HEK293T (cell line): Measurements from ENCODE around the gene TRPC4.

ENCODE experiments used
- ELF4 ChIP-seq: fragments of 450-650 bp; IDR thresholded peaks from 2 replicates; pipeline ENCODE4 v1.6.1; 2017; ENCODE audit warnings: antibody characterized with exemption
- FOXM1 ChIP-seq: fragments of 450-650 bp; IDR thresholded peaks from 2 replicates; pipeline ENCODE4 v1.6.1; 2017; ENCODE audit warnings: mild to moderate bottlenecking, borderline replicate concordance
- SP1 ChIP-seq: fragments of 450-650 bp; IDR thresholded peaks from 2 replicates; pipeline ENCODE4 v1.6.1; 2017
- SUZ12 ChIP-seq: fragments of 450-650 bp; IDR thresholded peaks from 2 replicates; pipeline ENCODE4 v1.6.1; 2016; ENCODE audit warnings: mild to moderate bottlenecking
- TARDBP ChIP-seq: fragments of 450-650 bp; IDR thresholded peaks from 2 replicates; pipeline ENCODE4 v1.6.1; 2016

DNA sequence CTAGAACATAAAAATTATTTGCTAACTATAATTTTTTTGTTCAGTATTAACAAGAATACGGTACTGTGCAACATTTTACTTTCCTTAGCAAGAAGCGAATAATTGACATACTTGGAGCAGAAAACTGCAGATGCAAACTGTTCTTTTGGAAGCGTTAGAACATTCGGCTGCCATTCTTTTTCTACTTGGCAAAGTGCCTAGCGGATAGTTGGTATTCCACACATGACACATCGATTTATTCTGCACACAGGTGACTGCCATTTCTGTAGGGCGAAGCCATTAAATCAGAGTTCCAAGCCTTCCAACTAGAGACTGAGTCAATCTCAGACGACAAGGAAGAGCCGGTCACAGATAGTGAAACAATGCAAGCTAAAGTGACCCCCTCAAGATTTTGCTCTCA lies 117.4 kb downstream of the TRPC4 start:
- TF ChIP-seq SP1 (no peak), TARDBP (no peak), FOXM1 (no peak), ELF4 (no peak), SUZ12 (no peak)
